HG03095 (cell line): ENCODE measurements around the gene ARL8B.
"Not testable (repeated sequence)": the region's sequence is repeated elsewhere in the genome, so short reads cannot be mapped to it uniquely, and the experiment has no call there.

Source experiments
- ATAC-seq: cut with Tn5 transposase; IDR thresholded peaks from one replicate; pipeline ENCODE4 v1.9.1; 2021; ENCODE audit warnings: moderate library complexity; ENCODE audit not compliant: unreplicated experiment

Gene ARL8B

GRCh38 chr3:5144316-5144994, 22.4 kb downstream of the ARL8B start:
- no peak for ATAC-seq

DNA sequence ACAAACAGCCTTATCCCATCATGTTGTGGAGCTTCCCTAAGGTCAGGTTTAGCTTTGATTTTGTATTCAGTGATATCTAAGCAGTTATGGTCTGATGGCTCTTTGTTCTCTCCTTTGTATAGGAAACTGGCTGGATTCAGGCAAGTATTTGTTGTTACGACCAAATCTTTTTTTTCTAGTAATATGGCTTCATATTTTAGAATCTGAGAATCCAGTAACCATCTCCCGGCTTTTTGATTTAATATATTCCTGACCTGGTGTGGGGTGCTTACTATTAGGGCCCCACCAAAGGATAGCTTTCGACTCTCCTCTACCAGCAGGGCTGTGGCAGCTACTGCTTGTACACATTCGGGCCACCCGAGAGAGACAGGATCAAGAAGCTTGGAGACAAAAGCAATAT, 23.0 kb downstream of the ARL8B start:
- ATAC-seq, result no peak

GRCh38 chr3:5147152-5147551, 25.1 kb downstream of the ARL8B start:
- ATAC-seq, result not testable (repeated sequence)

- ATAC-seq, result no peak
These were observed 27.3 kb downstream of the ARL8B start for GRCh38 chr3:5149306-5149880.

DNA sequence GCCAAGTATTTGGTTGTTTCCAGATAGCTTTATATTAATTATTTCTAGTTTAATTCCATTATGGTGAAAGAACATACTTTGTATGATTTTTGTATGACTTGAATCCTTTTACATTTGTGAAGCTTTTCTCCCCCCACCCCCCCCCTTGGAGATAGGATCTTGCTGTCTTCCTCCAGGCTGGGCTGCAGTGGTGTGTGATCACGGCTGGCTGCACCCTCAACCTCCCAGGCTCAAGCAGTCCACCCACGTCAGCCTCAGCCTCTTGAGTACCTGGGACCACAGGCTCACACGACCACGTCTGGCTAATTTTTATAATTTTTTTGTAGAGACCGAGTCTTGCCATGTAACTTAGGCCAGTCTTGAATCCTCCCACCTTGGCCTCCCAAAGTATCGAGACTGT, 29.5 kb downstream of the ARL8B start:
- no peak for ATAC-seq

DNA sequence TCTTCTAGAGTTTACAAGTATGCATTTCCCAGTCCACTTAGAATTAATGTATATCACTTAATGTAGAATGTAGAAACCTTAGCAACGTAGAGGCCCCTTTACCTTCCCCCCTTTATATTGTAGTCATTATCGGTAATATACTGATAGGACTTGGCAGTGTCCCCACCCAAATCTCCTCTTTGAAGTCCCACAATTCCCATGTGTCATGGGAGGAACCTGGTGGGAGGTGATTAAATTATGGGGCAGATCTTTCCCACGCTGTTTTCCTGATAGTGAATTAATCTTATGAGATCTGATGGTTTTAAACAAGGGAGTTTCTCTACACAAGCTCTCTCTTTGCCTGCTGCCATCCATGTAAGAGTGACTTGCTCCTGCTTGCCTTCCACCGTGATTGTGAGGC, 31.0 kb downstream of the ARL8B start:
- ATAC-seq, result no peak

- no peak for ATAC-seq
These were observed 33.1 kb downstream of the ARL8B start for GRCh38 chr3:5155241-5155640.

DNA sequence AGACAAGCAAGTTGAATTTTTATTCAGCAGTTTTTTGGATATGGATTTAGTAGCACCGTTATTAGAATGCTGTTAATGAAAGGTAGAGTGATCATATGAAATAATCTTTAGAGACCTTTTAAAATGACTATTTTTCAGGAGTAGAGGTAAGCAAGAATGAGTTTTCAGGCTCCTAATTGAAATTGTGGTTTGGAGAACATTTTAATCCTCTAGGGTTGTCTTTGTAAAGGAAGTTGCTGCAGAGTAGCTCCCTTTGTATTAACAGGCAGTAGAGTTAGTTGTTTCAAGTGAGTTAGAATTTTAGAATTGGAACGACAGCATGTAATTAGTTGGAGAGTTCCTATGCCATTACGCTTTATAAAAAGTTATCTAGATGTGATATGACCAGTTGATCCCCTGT, 38.2 kb downstream of the ARL8B start:
- no peak for ATAC-seq

GRCh38 chr3:5160940-5161858, 39.1 kb downstream of the ARL8B start:
- ATAC-seq, result no peak

GRCh38 chr3:5162102-5162501, 40.0 kb downstream of the ARL8B start:
- ATAC-seq, result no peak

DNA sequence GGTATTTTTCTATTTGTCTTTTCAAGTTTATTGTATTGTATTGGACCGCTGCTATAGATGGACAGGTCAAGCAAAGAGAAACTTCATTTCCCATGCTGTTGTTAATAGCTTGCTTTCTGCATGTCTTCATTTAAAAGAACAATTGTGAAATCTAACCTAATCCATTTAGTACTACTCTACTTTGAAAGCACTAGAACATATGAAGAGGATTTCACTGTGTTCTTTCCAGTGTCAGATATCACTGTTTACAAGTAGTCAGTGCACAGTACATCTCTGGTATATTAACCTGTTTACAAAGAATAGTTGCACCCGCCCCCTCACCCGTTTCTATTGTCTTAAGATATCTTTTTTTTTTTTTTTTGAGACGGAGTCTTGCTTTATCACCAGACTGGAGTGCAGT, 43.6 kb downstream of the ARL8B start:
- no peak for ATAC-seq

DNA sequence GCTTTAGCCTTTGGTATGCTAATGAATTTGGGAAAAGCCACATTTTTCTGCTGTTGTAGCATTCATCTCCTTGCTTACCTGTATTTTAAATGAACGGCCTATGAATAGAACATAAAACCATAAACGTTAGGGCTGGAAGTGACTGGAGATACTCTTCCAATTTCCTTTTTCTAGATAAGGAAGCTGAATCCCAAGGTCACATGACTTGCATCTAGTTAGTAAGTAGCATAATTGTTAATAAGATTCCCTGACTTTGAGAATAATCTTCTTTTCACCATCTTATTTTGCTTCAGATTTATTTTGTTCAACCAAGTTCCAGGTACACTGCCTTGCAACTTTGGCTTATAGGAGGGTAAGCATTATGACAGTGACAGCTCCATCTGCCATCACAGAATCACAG, 44.8 kb downstream of the ARL8B start:
- no peak for ATAC-seq

- no peak for ATAC-seq
These were observed 46.0 kb downstream of the ARL8B start for GRCh38 chr3:5168110-5168509.

DNA sequence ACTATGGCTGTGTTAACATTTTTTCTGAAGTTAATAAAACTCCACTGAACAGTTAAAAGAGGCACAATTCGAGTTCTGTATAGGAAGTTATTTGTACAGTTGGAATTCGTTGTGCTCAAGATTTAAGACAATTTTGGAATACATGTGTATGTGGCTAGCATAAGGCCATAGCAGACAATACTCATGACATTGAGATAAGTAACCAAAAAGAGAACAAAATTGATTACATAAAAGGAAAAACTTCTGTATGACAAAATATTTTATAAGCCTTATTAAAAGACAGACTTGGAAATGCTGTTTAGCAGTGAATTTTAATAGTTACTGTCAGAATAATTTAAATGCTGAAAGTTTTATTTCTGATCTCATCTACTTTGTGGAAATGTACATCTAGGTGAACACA, 47.7 kb downstream of the ARL8B start:
- no peak for ATAC-seq

GRCh38 chr3:5170975-5171374, 48.9 kb downstream of the ARL8B start:
- no peak for ATAC-seq

- ATAC-seq, result no peak
These were observed 49.9 kb downstream of the ARL8B start for GRCh38 chr3:5172018-5172417.

- not testable (repeated sequence) for ATAC-seq
These were observed 56.9 kb downstream of the ARL8B start for GRCh38 chr3:5179036-5179435.

GRCh38 chr3:5181469-5182141, 59.5 kb downstream of the ARL8B start:
- ATAC-seq, result peak; percentile 77

GRCh38 chr3:5183714-5184113, 61.6 kb downstream of the ARL8B start:
- ATAC-seq, result not testable (repeated sequence)

DNA sequence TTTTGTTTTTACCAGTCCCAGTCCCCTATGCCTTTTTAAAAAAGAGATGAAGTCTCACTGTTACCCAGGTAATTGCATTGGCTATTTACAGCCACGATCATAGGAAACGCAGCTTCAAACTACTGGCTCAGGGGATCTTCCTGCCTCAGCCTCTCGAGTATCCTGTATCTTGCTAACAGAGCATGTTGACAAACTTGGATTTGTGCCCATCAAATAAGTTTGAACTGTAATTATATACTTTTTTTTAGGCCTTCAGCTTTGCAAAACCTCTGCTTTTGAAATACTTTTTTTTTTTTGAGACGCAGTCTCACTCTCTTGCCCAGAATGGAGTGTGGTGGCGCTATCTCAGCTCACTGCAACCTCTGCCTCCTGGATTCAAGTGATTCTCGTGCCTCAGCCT, 62.4 kb downstream of the ARL8B start:
- no peak for ATAC-seq

- no peak for ATAC-seq
These were observed 63.1 kb downstream of the ARL8B start for GRCh38 chr3:5185093-5185673.
